Neuronal stem cell (in vitro differentiated cells): ENCODE results near the gene CRABP1.
A peak's percentile ranks its signal among the peaks of the same experiment; 100 is the strongest.

ENCODE experiments used
- DNase-seq: peaks from one replicate; pipeline ENCODE4 v3.0.0-alpha.2; 2013; ENCODE audit warnings: low spot score
- H2AFZ ChIP-seq: one replicate; pipeline ENCODE4 v1.6.1; 2013; ENCODE audit warnings: mild to moderate bottlenecking, low read length, inconsistent platforms
- H2AK5ac ChIP-seq: 2 replicates; pipeline ENCODE4 v1.6.1; 2013; ENCODE audit warnings: low read depth, mild to moderate bottlenecking, inconsistent platforms, low read length, moderate library complexity, mixed read lengths
- H2BK120ac ChIP-seq: 2 replicates; pipeline ENCODE4 v1.6.1; 2013; ENCODE audit warnings: low read depth, mild to moderate bottlenecking, inconsistent platforms, low read length, moderate library complexity, mixed read lengths
- H2BK12ac ChIP-seq: one replicate; pipeline ENCODE4 v1.6.1; 2013; ENCODE audit warnings: low read length, inconsistent platforms
- H2BK15ac ChIP-seq: 2 replicates; pipeline ENCODE4 v1.6.1; 2013; ENCODE audit warnings: mild to moderate bottlenecking, low read length, inconsistent platforms, mixed read lengths
- H2BK5ac ChIP-seq: one replicate; pipeline ENCODE4 v1.6.1; 2013; ENCODE audit warnings: inconsistent platforms, mild to moderate bottlenecking, low read length, moderate library complexity
- H3K14ac ChIP-seq: one replicate; pipeline ENCODE4 v1.6.1; 2013; ENCODE audit warnings: low read length, inconsistent platforms
- H3K18ac ChIP-seq: 2 replicates; pipeline ENCODE4 v1.6.1; 2013; ENCODE audit warnings: low read length, inconsistent platforms
- H3K23ac ChIP-seq: 2 replicates; pipeline ENCODE4 v1.6.1; 2013; ENCODE audit warnings: low read depth, mild to moderate bottlenecking, mixed read lengths, low read length, inconsistent platforms; ENCODE audit not compliant: poor library complexity
- H3K27ac ChIP-seq: replicated peaks from 3 replicates; pipeline ENCODE4 v1.5.1; 2013; ENCODE audit warnings: low read length, inconsistent platforms
- H3K27me3 ChIP-seq, 3 experiments: 2 replicates each; pipeline ENCODE4 v1.6.1; 2013; ENCODE audit warnings: low read length in 3 of 3, mild to moderate bottlenecking in 2 of 3, inconsistent platforms in 1 of 3, low read depth in 1 of 3, mixed read lengths in 1 of 3, moderate library complexity in 1 of 3; ENCODE audit not compliant: control insufficient read depth in 3 of 3, insufficient read depth in 3 of 3
- H3K36me3 ChIP-seq, 2 donors: replicated peaks in 1 of 2; 2 replicates each; pipeline ENCODE4 v1.6.1; 2013; ENCODE audit warnings: low read length in 2 of 2; ENCODE audit not compliant: control insufficient read depth in 2 of 2, insufficient read depth in 2 of 2
- H3K4ac ChIP-seq: 2 replicates; pipeline ENCODE4 v1.6.1; 2013; ENCODE audit warnings: inconsistent platforms, mild to moderate bottlenecking, low read length, moderate library complexity
- H3K4me1 ChIP-seq, 2 donors: 1 replicate in 1 of 2; 2 replicates in 1 of 2; pipeline ENCODE4 v1.6.1; 2013; ENCODE audit warnings: low read length in 2 of 2, low read depth in 1 of 2; ENCODE audit not compliant: control insufficient read depth in 2 of 2, insufficient read depth in 1 of 2
- H3K4me2 ChIP-seq: one replicate; pipeline ENCODE4 v1.6.1; 2013; ENCODE audit warnings: mild to moderate bottlenecking, low read length, inconsistent platforms; ENCODE audit not compliant: insufficient read depth, poor library complexity, severe bottlenecking
- H3K4me3 ChIP-seq, 2 donors: 2 replicates each; pipeline ENCODE4 v1.5.1; 2013; ENCODE audit warnings: low read length in 2 of 2, mild to moderate bottlenecking in 2 of 2, inconsistent platforms in 1 of 2, moderate library complexity in 1 of 2
- H3K79me1 ChIP-seq: one replicate; pipeline ENCODE4 v1.6.1; 2013; ENCODE audit warnings: low read depth, mild to moderate bottlenecking, inconsistent platforms, low read length, moderate library complexity
- H3K9ac ChIP-seq: one replicate; pipeline ENCODE4 v1.6.1; 2013; ENCODE audit warnings: mild to moderate bottlenecking, low read depth, low read length, inconsistent platforms; ENCODE audit not compliant: poor library complexity
- H3K9me3 ChIP-seq, 2 donors: replicated peaks in 1 of 2; 2 replicates each; pipeline versions ENCODE3 to v1.6.1; 2013; ENCODE audit warnings: low read length in 2 of 2, mild to moderate bottlenecking in 2 of 2, inconsistent platforms in 1 of 2, low read depth in 1 of 2, mixed read lengths in 1 of 2, moderate library complexity in 1 of 2; ENCODE audit not compliant: control insufficient read depth in 2 of 2, insufficient read depth in 1 of 2
- H4K8ac ChIP-seq: one replicate; pipeline ENCODE4 v1.6.1; 2013; ENCODE audit warnings: low read depth, mild to moderate bottlenecking, inconsistent platforms, low read length, moderate library complexity
- H4K91ac ChIP-seq: one replicate; pipeline ENCODE4 v1.6.1; 2013; ENCODE audit warnings: low read length, low read depth, mild to moderate bottlenecking, inconsistent platforms; ENCODE audit not compliant: poor library complexity
- WGBS, 2 donors: extraction: QIAGEN DNeasy Blood & Tissue Kit; methylation state at CpG; one replicate each; pipeline ENCODE4 v1.1.7; 2013; ENCODE audit warnings: missing lambda C conversion rate in 2 of 2, mixed read lengths in 1 of 2; ENCODE audit not compliant: insufficient read length in 2 of 2, insufficient replicate concordance in 1 of 2; ENCODE audit errors: extremely low coverage in 2 of 2; 5-methylcytosine and 5-hydroxymethylcytosine counted together

The CRABP1 gene

DNA sequence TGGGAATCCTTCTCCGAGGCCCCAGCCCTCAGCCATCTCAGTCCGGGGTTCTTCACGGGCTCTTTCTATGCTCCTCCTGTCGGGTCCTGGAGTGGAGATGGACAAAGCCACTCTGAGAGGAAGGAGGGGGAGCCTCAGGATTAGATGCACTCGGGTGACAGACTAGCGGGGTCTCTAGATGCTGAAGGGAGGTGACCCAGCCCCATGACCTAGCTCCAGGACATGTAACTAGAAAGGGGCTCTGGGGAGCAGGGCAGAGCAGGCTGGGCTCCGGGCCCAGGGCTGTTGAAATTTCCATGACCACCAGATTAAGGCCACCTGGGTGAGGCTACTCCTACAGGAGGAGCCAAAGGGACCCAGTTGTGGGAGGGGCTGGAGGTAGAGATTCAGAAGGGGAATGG lies 26.0 kb upstream of the CRABP1 start:
- Histone ChIP-seq H3K4ac (no peak overlapping the region), H2AFZ (peak overlapping the region; percentile 86), H3K9ac (no peak overlapping the region), H3K4me1 (peaks cover 25 to 32% of the 10 kb centered on the region in 2 donors), H2BK120ac (no peak overlapping the region), H3K18ac (no peak overlapping the region), H2BK12ac (peak overlapping the region; percentile 11), H2BK5ac (no peak overlapping the region), H3K4me3 (no peak overlapping the region), H3K36me3 (no peaks in the 10 kb centered on the region), H4K8ac (no peak overlapping the region), H3K27me3 (no peaks in the 10 kb centered on the region), H3K79me1 (no peaks in the 10 kb centered on the region), H3K23ac (no peak overlapping the region), H2BK15ac (peak overlapping the region; percentile 50), H3K9me3 (no peaks in the 10 kb centered on the region), H3K4me2 (no peak overlapping the region), H3K14ac (no peak overlapping the region), H3K27ac (no peak overlapping the region), H4K91ac (no peak overlapping the region), H2AK5ac (peak overlapping the region; percentile 67)
- WGBS, 2 donors = no CpG with 5 or more reads among the region's 7 CpGs
- DNase-seq = no peak

DNA sequence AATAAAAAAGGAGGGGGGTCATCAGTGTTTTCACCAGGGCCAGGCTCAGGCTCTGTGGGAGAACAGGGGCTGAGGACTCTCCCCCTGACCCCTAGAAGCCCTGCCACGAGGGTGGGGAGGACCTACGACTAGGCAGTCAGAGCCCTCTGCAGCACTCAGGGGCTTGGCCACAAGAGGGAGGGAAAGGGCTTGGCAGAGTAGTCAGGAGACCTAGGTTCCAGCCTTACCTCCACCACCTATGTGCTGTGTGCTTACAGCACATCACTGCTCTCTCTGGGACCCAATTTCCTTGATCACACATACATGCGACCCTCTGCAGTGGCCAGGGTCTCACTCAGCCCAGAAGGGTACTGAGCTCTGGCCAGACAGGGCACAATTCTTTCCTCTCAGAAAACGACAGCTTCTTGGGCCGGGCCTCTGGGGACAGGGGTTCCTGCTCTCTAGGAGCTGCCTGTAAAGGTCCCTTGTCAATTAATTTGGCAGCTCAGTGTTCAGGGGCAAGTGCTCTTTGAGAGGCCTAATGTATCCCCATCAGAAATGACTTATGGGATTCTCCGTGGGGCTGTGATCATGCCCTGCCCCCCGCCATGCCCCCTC lies 24.4 kb upstream of the CRABP1 start:
- Histone ChIP-seq H3K18ac (peak overlapping the region; percentile 94), H3K4ac (no peak overlapping the region), H3K9ac (no peak overlapping the region), H3K27me3 (no peaks in the 10 kb centered on the region), H4K8ac (no peak overlapping the region), H3K9me3 (no peaks in the 10 kb centered on the region), H3K23ac (no peak overlapping the region), H3K27ac (peak overlapping the region; percentile 57), H2AK5ac (no peak overlapping the region), H3K14ac (no peak overlapping the region), H2BK120ac (no peak overlapping the region), H3K4me1 (peaks cover 26 to 32% of the 10 kb centered on the region in 2 donors), H2BK15ac (peak overlapping the region; percentile 31), H3K4me3 (no peak overlapping the region), H3K36me3 (no peaks in the 10 kb centered on the region), H2BK5ac (peak overlapping the region; percentile 17), H2BK12ac (no peak overlapping the region), H2AFZ (peak overlapping the region; percentile 91), H3K79me1 (no peaks in the 10 kb centered on the region), H3K4me2 (no peak overlapping the region), H4K91ac (peak overlapping the region; percentile 77)
- WGBS, 2 donors = no CpG with 5 or more reads among the region's 7 CpGs
- no peak for DNase-seq

DNA sequence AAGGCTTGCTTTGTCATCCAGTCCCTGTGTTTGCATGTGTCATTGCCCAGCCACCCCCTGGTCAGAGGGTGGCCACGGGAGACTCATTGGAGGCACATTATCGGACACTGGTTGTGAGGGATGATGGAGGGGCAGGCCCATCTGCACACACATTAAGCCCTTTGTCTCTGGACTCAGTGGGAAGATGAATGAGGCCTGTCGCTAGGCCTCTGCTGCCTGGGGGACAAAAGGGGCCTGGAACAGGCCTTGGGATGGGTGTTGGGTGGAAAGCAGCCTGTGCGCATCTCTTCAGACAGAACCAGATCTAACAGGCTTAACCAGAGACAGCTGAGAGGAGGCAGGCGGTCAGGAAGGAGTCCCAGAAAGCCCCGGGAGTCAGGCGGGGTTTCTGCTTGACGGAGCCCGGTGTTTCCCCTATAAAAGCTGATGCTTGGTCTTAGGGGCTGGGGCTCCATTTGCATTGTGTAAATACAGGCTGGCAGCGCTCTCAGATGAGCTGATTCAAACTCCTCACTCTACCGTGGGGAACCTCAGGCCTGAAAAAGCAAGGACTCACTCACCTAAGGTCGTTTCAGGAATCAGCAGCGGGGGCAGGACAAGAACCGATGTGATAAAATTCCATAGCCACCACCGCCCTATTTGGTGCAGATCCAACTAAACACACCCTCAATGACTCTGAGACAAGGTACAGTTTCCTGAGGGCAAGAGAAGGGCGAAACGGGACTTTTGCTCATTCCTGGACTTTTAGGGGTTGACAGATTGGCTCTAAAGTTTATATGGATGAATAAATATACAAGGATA lies 23.7 kb upstream of the CRABP1 start:
- Histone ChIP-seq H3K4me1 (peaks cover 26 to 37% of the 10 kb centered on the region in 2 donors), H3K27me3 (no peaks in the 10 kb centered on the region), H4K8ac (peak overlapping the region; percentile 68), H2AFZ (peak overlapping the region; percentile 91), H3K36me3 (no peaks in the 10 kb centered on the region), H3K4me2 (no peak overlapping the region), H3K79me1 (no peaks in the 10 kb centered on the region), H3K9me3 (no peaks in the 10 kb centered on the region), H3K14ac (no peak overlapping the region), H2BK120ac (no peak overlapping the region), H2AK5ac (no peak overlapping the region), H3K9ac (peak overlapping the region; percentile 56), H3K18ac (peak overlapping the region; percentile 94), H2BK5ac (peak overlapping the region; percentile 17), H3K23ac (no peak overlapping the region), H4K91ac (peak overlapping the region; percentile 77), H2BK12ac (no peak overlapping the region), H3K27ac (peak overlapping the region; percentile 57), H3K4me3 (no peak overlapping the region), H3K4ac (no peak overlapping the region), H2BK15ac (peak overlapping the region; percentile 31)
- WGBS, 2 donors = no CpG with 5 or more reads among the region's 17 CpGs
- no peak for DNase-seq

DNA sequence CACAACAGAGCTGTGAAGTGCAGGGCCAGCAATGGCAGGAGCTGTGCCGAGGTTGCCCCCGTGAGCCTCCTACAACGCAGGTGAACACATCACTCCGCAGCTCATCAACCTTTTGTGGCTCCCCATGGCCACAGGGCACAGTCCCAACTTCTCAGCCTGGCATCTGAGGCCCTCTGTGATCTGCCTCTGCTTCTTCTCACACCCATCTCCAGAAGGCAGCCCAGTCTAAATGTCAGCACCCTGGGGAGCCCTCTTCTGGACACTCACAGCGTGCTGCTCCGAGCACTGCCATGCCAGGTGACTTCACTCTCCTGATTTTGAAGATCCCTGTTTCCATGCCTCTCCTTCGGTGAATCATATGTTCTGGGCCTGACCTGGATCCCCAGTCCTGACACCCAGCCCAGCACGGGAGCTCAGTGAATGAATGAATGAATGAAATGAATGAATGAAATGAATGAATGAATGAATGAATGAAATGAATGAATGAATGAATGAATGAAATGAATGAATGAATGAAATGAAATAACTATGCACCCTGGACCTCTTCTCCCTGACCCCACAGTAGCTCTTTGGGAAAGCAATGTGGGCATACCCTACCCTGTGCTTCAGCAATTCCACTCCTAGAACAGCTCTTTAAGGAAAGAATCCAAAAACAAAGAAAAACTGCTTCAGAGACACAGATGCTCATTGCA lies 22.9 kb upstream of the CRABP1 start:
- peak overlapping the region; percentile 17 for H2BK5ac ChIP-seq
- peak overlapping the region; percentile 53 for H3K4ac ChIP-seq
- no peak overlapping the region for H2BK120ac ChIP-seq
- WGBS, 2 donors = no CpG with 5 or more reads among the region's 8 CpGs
- peak overlapping the region; percentile 31 for H2BK15ac ChIP-seq
- peak overlapping the region; percentile 70 for H2BK12ac ChIP-seq
- peaks cover 31 to 43% of the 10 kb centered on the region in 2 donors for H3K4me1 ChIP-seq
- peak overlapping the region; percentile 91 for H2AFZ ChIP-seq
- no peaks in the 10 kb centered on the region for H3K36me3 ChIP-seq
- no peaks in the 10 kb centered on the region for H3K79me1 ChIP-seq
- no peak overlapping the region for H3K9ac ChIP-seq
- no peak overlapping the region for H2AK5ac ChIP-seq
- H3K9me3 ChIP-seq = no peaks in the 10 kb centered on the region
- H3K27me3 ChIP-seq = no peaks in the 10 kb centered on the region
- no peak overlapping the region for H3K23ac ChIP-seq
- no peak overlapping the region for H3K4me2 ChIP-seq
- DNase-seq = no peak
- no peak overlapping the region for H3K4me3 ChIP-seq
- peak overlapping the region; percentile 73 for H3K18ac ChIP-seq
- no peak overlapping the region for H4K91ac ChIP-seq
- H3K27ac ChIP-seq = no peak overlapping the region
- H4K8ac ChIP-seq = no peak overlapping the region
- H3K14ac ChIP-seq = no peak overlapping the region
